Astrocyte (in vitro differentiated cells and primary cell): Measurements from ENCODE around the gene OTUD5. TPM values are rescaled to one million over a fixed set of nuclear protein-coding genes. Genes with fewer than 3 reads are reported as not detected.
A peak's percentile ranks its signal among the peaks of the same experiment; 100 is the strongest.

ENCODE experiments used
- DNase-seq: peaks from one replicate; pipeline ENCODE4 v3.0.0-alpha.2; 2010; ENCODE audit warnings: low read depth
- FAIRE-seq: peaks from 2 replicates; lab custom pipeline; 2011; peaks lifted over from hg19 to GRCh38; lab: Jason Lieb, UNC
- H2AFZ ChIP-seq: 2 replicates; pipeline ENCODE4 v1.6.0; 2012; ENCODE audit warnings: low read depth, low read length, inconsistent platforms
- H3K27ac ChIP-seq: 2 replicates; pipeline ENCODE4 v1.5.1; 2011; ENCODE audit warnings: low read depth, low read length, inconsistent platforms
- H3K27me3 ChIP-seq: 2 replicates; pipeline ENCODE4 v1.6.0; 2011; ENCODE audit warnings: low read length, inconsistent platforms; ENCODE audit not compliant: insufficient read depth
- H3K36me3 ChIP-seq: 2 replicates; pipeline ENCODE4 v1.5.1; 2011; ENCODE audit warnings: low read length, inconsistent platforms; ENCODE audit not compliant: insufficient read depth
- H3K4me1 ChIP-seq: 2 replicates; pipeline ENCODE4 v1.5.1; 2011; ENCODE audit warnings: low read length, inconsistent platforms; ENCODE audit not compliant: insufficient read depth
- H3K4me2 ChIP-seq: 2 replicates; pipeline ENCODE4 v1.6.0; 2012; ENCODE audit warnings: low read length, inconsistent platforms
- H3K4me3 ChIP-seq: 2 replicates; pipeline ENCODE4 v1.5.1; 2011; ENCODE audit warnings: low read depth, mild to moderate bottlenecking, low read length, inconsistent platforms; ENCODE audit not compliant: insufficient read depth
- H3K79me2 ChIP-seq: 2 replicates; pipeline ENCODE4 v1.6.0; 2012; ENCODE audit warnings: mild to moderate bottlenecking, low read length, inconsistent platforms; ENCODE audit not compliant: insufficient read depth
- H3K9ac ChIP-seq: 2 replicates; pipeline ENCODE4 v1.6.0; 2012; ENCODE audit warnings: mild to moderate bottlenecking, low read length, inconsistent platforms
- H3K9me3 ChIP-seq: 2 replicates; pipeline ENCODE4 v1.5.1; 2012; ENCODE audit warnings: low read depth, mild to moderate bottlenecking, low read length, inconsistent platforms; ENCODE audit not compliant: insufficient read depth
- H4K20me1 ChIP-seq: 2 replicates; pipeline ENCODE4 v1.6.0; 2012; ENCODE audit warnings: low read length, inconsistent platforms; ENCODE audit not compliant: insufficient read depth
- H3K27ac Mint-ChIP-seq: one replicate; pipeline ENCODE4 v1.8.0; 2021; ENCODE audit warnings: mild to moderate bottlenecking, mixed read lengths; ENCODE audit not compliant: unreplicated experiment
- H3K27me3 Mint-ChIP-seq: one replicate; pipeline ENCODE4 v1.8.0; 2021; ENCODE audit warnings: low read depth, mixed read lengths; ENCODE audit not compliant: unreplicated experiment
- H3K36me3 Mint-ChIP-seq: one replicate; pipeline ENCODE4 v1.8.0; 2021; ENCODE audit warnings: low read depth, mixed read lengths; ENCODE audit not compliant: unreplicated experiment
- H3K4me1 Mint-ChIP-seq: one replicate; pipeline ENCODE4 v1.8.0; 2021; ENCODE audit warnings: low read depth, mixed read lengths; ENCODE audit not compliant: unreplicated experiment
- H3K4me3 Mint-ChIP-seq: one replicate; pipeline ENCODE4 v1.8.0; 2021; ENCODE audit warnings: mild to moderate bottlenecking, moderate library complexity, mixed read lengths; ENCODE audit not compliant: unreplicated experiment
- H3K9me3 Mint-ChIP-seq: one replicate; pipeline ENCODE4 v1.8.0; 2021; ENCODE audit warnings: mild to moderate bottlenecking, mixed read lengths; ENCODE audit not compliant: unreplicated experiment
- EZH2 ChIP-seq: IDR thresholded peaks from 2 replicates; pipeline ENCODE4 v1.6.1; 2012; ENCODE audit warnings: mild to moderate bottlenecking, low read length, inconsistent platforms; ENCODE audit not compliant: insufficient read depth
- total RNA-seq: library from RNA; stranded (reverse); gene quantifications from 2 replicates; pipeline ENCODE4 v1.2.1, GENCODE V29; 2021
- TF ChIP-seq, protein P1 (sequence below): IDR thresholded peaks from 2 replicates; pipeline ENCODE4 v1.5.1; 2011; ENCODE audit warnings: low read depth, mild to moderate bottlenecking, inconsistent platforms, low read length, moderate library complexity; ENCODE audit not compliant: insufficient read depth

Gene OTUD5
- total RNA-seq, 1 donor from 2014 or later, result 56.1 TPM

DNA sequence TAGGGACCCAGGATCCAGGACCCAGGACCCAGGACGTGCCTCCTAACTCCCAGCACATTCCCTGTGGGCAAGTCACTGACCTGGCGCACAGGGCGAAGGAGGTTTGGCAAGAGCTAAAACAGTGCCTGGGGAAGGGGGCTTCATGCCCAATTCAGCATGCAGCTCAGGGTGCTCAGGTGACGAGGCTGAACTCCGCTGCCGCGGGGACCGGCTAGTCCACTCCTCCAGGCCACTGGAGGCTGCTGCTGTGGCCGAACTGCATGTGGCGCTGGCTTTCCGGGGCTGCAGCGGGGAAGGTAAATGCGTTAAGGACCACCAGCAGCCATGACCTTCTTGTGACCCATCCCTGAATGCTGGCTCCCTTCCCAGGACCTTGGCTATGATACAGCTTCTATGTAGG is 33.6 kb downstream of the OTUD5 start:
- peaks cover 6% of the 10 kb centered on the region for H3K36me3 ChIP-seq
- H3K4me1 Mint-ChIP-seq, result peaks cover 11% of the 10 kb centered on the region
- H3K9me3 Mint-ChIP-seq, result no peaks in the 10 kb centered on the region

GRCh38 chrX:48920718-48921104 is 36.7 kb downstream of the OTUD5 start:
- Histone ChIP-seq H3K4me1 (peaks cover 21% of the 10 kb centered on the region), H3K27ac (no peak overlapping the region), H3K4me3 (no peak overlapping the region), H2AFZ (no peak overlapping the region), H3K9me3 (no peaks in the 10 kb centered on the region), H3K4me2 (no peak overlapping the region), H3K27me3 (no peaks in the 10 kb centered on the region), H3K36me3 (peaks cover 6% of the 10 kb centered on the region), H4K20me1 (peaks cover 13% of the 10 kb centered on the region), H3K9ac (no peak overlapping the region), H3K79me2 (no peaks in the 10 kb centered on the region)
- no peaks in the 10 kb centered on the region for H3K27me3 Mint-ChIP-seq
- H3K36me3 Mint-ChIP-seq, result peaks cover 4% of the 10 kb centered on the region
- H3K27ac Mint-ChIP-seq, result no peak overlapping the region
- TF ChIP-seq, protein P1, sequence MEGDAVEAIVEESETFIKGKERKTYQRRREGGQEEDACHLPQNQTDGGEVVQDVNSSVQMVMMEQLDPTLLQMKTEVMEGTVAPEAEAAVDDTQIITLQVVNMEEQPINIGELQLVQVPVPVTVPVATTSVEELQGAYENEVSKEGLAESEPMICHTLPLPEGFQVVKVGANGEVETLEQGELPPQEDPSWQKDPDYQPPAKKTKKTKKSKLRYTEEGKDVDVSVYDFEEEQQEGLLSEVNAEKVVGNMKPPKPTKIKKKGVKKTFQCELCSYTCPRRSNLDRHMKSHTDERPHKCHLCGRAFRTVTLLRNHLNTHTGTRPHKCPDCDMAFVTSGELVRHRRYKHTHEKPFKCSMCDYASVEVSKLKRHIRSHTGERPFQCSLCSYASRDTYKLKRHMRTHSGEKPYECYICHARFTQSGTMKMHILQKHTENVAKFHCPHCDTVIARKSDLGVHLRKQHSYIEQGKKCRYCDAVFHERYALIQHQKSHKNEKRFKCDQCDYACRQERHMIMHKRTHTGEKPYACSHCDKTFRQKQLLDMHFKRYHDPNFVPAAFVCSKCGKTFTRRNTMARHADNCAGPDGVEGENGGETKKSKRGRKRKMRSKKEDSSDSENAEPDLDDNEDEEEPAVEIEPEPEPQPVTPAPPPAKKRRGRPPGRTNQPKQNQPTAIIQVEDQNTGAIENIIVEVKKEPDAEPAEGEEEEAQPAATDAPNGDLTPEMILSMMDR, result no peak
- TF ChIP-seq EZH2, result no peak
- H3K9me3 Mint-ChIP-seq, result no peaks in the 10 kb centered on the region
- DNase-seq (no peak), FAIRE-seq (no peak)
- H3K4me3 Mint-ChIP-seq, result no peak overlapping the region
- H3K4me1 Mint-ChIP-seq, result peaks cover 11% of the 10 kb centered on the region

More for the DNA sequence above, 33.6 kb downstream of the OTUD5 start:
- no peak for FAIRE-seq
- Histone ChIP-seq H3K4me2 (no peak overlapping the region), H3K4me3 (no peak overlapping the region), H4K20me1 (peaks cover 21% of the 10 kb centered on the region), H3K9ac (no peak overlapping the region), H3K9me3 (no peaks in the 10 kb centered on the region), H3K79me2 (peaks cover 4% of the 10 kb centered on the region), H3K4me1 (peaks cover 13% of the 10 kb centered on the region), H2AFZ (no peak overlapping the region), H3K27ac (no peak overlapping the region), H3K27me3 (no peaks in the 10 kb centered on the region)
- DNase-seq, result no peak
- Mint-ChIP-seq H3K36me3 (peaks cover 8% of the 10 kb centered on the region), H3K27ac (no peak overlapping the region), H3K4me3 (no peak overlapping the region), H3K27me3 (no peaks in the 10 kb centered on the region)
- TF ChIP-seq, protein P1, result no peak
- TF ChIP-seq EZH2, result no peak

DNA sequence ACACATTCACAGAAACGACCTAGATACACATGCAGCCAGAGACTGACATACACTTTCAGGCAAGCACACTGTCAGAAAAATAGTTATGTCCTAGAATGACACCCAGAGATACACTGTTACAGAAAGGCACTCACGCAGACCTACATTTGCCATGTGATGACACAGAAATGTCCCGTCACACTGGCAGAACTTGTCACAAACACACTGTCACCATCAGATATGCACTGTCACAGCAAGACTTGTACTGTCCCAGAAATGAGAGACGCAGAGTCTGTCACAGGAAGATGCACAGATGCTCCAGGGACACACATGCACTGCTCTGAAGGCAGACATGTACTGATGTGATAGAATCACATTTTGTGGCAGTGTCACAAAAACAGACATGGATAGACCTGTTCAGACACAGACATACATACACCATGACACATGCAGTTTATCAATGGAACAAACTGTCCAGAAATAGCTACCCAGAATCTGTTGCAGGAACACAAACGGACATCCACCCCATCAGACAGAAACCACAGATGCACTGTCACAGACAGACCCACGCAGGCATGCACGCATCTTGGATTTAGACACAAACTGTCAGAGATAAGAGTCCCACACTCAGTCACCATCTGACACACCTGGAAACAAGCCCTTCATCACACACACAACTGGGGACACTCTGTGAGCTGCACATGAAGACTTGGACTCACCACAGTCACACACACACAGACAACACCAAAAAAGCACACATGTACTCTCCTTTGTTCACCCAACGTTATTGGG is 37.3 kb downstream of the OTUD5 start:
- H3K4me2 ChIP-seq, result peak overlapping the region; percentile 87
- peak; percentile 97 for FAIRE-seq
- TF ChIP-seq, protein P1, result no peak
- TF ChIP-seq EZH2, result no peak

More for the DNA sequence above, 37.3 kb downstream of the OTUD5 start:
- H2AFZ ChIP-seq, result no peak overlapping the region
- H3K27ac ChIP-seq, result no peak overlapping the region
- Mint-ChIP-seq H3K9me3 (no peaks in the 10 kb centered on the region), H3K27ac (peak overlapping the region; percentile 87), H3K36me3 (peaks cover 4% of the 10 kb centered on the region), H3K4me1 (peaks cover 11% of the 10 kb centered on the region), H3K4me3 (peak overlapping the region; percentile 43), H3K27me3 (no peaks in the 10 kb centered on the region)
- H3K79me2 ChIP-seq, result no peaks in the 10 kb centered on the region
- H3K36me3 ChIP-seq, result peaks cover 2% of the 10 kb centered on the region
- DNase-seq, result no peak
- H4K20me1 ChIP-seq, result peaks cover 13% of the 10 kb centered on the region
- peaks cover 21% of the 10 kb centered on the region for H3K4me1 ChIP-seq
- H3K9me3 ChIP-seq, result no peaks in the 10 kb centered on the region
- peak overlapping the region; percentile 27 for H3K9ac ChIP-seq
- H3K4me3 ChIP-seq, result no peak overlapping the region
- no peaks in the 10 kb centered on the region for H3K27me3 ChIP-seq
